NOMO-1 treated with dmso at 0.1 percent for 144 hours (cell line): ENCODE results near the gene PPA1.
"Not testable (repeated sequence)": the region's sequence is repeated elsewhere in the genome, so short reads cannot be mapped to it uniquely, and the experiment has no call there.

Experiments used
- DNase-seq: peaks from one replicate; lab custom pipeline; 2025; ENCODE audit not compliant: unreplicated experiment; lab: John Stamatoyannopoulos, UW

The PPA1 gene

GRCh38 chr10:70233109-70233938, at the start of gene PPA1:
Gene PPA1 (minus strand): TSS chr10:70233429. CDS start chr10:70233327, 102 bp downstream.
- DNase-seq, result peak; percentile 91

GRCh38 chr10:70281609-70282008, 48.4 kb upstream of the PPA1 start:
- no peak for DNase-seq

DNA sequence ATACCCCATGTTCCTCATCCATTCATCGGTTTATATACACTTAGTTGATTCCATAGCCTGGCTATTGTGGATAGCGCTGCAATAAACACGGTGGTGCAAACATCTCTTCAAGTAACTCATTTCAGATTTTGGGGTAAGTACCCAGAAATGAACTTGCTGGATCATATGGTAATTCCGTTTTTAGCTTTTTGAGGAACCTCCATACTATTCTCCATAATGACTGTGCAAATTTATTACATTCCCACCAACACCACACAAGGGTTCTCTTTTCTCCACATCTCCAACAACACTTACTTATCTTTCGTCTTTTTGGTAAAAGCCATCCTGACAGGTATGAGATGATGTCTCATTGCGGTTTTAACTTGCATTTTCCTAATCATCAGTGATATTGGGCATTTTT, 46.9 kb upstream of the PPA1 start:
- no peak for DNase-seq

DNA sequence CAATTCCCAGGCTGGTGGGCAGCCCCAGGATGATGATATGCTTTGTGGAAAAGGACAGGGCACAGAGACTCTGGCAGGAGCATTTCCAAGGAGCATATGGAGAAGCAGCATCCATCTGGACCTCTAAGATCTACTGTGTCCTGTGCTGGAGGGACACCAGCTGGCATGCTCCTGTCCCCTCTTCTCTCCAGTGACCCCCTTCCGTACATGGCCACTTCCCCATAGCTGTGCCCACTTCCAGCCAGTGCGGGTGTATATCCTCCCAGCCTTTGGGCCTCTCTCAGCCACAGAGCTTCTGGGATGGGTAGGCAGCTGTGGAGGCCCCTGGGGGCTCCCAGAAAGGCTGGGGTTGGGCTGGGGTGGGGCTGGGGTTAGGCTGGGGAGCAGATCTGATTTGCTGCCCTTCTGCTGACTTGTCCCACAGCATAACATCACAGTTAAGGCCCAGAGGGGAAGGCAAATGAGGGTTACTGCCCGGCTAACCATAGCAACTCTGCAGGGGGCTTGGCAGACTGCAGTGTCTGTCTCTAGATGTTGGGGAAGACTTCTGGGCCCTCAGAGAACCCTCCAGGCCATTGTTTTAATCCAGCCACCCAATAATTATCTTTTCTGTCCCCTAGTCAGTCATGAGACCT, 44.3 kb upstream of the PPA1 start:
- DNase-seq, result no peak

- no peak for DNase-seq
These were observed 41.4 kb upstream of the PPA1 start for GRCh38 chr10:70274643-70275042.

DNA sequence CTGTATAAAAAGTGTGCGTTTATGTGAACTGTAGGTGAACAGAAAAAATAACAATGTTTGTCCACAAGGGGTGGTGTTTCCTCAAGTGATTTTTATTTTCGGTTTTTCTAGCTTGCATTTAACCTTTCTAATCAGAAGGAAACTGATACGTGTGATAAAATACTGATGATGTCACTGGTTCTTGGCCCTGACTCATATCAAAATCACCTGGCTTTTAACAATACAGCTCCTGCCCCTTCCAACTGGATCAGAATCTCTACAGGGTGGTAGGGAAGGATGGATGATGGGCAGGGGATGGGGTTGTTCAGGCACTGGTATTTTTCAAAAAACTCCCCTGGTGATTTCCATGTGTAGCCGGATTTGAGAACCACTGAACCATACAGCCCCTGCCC, 39.7 kb upstream of the PPA1 start:
- no peak for DNase-seq

- DNase-seq, result no peak
These were observed 39.0 kb upstream of the PPA1 start for GRCh38 chr10:70271996-70272924.

DNA sequence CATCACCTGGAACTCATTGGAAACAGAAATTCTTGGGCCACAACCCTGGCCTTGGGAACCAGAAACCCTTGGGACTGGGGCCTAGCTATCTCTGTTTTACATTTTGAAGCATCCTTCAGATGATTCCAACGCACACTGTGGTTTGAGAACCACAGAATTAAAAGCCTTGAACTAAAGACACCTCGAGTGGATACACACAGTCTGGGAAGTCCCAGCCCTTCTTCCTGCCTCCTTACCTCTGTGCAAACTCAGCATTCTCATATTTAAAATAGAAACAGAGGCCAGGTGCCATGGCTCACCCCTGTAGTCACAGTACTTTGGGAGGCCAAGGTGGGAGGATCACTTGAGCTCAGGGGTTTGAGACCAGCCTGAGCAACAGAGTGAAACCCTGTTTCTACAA, 37.7 kb upstream of the PPA1 start:
- no peak for DNase-seq

- no peak for DNase-seq
These were observed 36.5 kb upstream of the PPA1 start for GRCh38 chr10:70269741-70270140.

DNA sequence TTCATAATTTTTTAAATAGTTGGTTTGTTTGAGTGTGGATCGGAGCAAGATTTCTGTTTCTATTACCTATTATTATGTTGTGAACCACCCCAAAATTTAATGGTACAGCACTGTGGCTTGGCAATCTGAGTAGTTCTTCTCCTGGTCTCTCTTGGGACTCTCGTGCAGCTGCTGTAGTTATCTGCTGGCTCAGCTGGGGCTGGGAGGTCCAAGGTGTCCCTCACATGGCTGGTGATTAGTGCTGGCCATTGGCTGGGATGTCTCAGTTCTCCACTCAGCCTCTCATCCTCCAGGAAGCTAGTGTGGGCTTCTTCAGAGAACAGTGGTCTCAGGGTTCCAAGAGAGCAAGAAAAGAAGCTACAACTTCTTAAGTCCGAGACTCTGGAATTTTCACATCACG, 35.1 kb upstream of the PPA1 start:
- DNase-seq, result no peak

DNA sequence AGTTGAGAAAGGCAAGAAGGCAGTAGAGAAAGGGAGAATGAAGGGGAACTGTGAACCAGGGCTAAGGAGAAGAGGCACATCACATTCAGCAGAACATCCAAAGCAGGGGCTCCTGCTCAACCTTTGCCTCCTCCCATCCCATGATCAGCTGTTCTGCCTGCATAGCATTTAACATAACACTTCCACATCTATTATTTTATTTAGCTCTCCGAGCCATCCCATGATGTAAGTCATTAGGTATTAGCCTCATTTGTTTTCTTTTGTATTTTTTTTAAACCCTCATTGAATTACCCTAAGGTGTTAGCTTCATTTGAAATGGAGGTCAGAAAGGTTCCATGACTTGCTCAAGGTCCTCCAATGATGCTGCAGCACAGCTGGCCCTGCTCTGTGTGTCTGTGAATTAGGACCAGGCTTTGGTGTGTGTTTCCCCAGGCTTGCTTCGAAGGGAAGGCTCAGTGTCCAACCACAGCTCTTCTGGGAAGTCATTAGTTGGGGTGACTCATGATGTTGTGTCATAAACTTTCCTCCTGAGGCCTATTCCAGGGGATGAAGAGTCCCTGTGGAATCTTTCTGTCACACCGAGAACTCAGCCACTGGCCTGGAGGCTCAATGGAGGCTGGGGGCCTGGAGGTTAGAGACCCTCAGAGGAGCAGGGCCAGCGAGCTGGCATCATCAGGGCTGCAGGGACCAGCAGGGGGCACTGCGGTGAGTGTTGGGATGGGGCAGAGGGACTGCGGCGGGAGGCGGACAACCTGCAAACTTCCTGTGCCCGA, 34.1 kb upstream of the PPA1 start:
- peak; percentile 18 for DNase-seq

GRCh38 chr10:70266701-70267100, 33.5 kb upstream of the PPA1 start:
- DNase-seq, result no peak

DNA sequence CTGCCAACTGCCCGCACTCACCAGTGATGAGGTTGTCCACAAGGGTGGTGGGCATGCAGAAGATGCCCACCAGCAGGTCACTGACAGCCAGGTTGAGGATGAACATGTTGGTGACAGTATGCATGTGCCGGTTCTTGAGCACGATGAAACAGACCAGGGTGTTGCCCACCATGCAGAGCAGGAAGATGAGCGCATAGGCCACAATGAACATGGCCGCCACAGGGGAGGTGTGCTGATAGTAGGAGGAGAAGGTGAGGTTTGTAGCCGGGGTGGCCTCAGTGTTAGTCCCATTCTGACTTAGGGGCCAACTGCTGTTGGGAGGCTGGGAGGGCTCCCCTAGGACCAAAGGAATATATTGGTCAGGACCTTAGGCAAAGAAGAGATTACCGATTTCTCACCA, 32.8 kb upstream of the PPA1 start:
- no peak for DNase-seq

DNA sequence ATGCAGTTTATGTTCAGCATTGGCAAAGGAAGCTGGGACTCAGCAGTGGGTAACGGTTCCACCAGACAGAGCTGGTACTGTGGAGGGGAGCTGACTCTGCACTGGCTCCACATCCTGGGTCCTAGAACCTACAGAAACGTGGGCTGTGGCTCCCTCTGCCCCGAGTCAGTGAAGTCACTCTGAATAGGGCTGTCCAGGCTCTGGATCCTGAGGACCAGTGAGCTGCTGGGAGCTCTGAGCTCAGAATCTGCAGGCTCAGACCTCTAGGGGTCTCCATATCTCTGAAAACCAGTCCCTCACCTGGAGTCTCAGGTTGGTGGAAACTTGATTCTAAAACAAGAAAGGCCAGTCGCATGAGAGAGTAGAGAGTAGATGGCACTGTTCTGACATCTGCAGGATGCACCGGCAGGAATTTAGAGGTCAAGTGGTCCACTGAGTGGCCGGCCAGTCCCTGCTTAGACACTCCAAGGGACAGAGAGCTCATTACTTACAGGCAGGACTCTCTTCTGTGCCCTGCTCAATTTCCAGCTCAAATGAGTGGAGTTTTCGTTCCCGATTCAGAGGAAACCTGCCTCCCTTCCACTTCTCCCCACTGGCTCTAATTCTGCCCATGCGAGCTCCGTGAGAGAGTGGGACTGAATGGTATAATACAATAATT, 31.9 kb upstream of the PPA1 start:
- DNase-seq, result no peak

- DNase-seq, result no peak
These were observed 27.5 kb upstream of the PPA1 start for GRCh38 chr10:70260734-70261133.

DNA sequence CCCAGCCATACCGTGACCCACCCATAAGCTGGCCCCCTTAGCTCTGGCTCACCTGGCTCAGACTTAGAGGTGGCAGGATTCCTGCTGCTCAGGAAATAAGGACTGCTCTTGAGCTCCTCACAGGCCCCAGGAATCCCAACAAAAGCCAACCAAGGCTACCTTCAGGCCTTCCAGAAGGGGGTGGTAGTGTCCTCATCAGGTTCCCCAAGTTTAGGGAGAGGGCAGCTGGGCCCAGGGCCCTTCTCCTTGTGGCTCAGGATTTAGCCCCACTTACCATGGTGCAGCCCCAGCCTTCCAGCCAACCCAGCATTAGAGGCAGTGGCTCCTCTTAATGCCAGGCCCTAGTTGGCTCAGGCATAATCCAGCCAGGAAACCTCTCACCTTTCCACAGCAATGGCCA, 27.0 kb upstream of the PPA1 start:
- no peak for DNase-seq

- no peak for DNase-seq
These were observed 25.0 kb upstream of the PPA1 start for GRCh38 chr10:70258216-70258615.

GRCh38 chr10:70257816-70258215, 24.6 kb upstream of the PPA1 start:
- DNase-seq, result not testable (repeated sequence)

DNA sequence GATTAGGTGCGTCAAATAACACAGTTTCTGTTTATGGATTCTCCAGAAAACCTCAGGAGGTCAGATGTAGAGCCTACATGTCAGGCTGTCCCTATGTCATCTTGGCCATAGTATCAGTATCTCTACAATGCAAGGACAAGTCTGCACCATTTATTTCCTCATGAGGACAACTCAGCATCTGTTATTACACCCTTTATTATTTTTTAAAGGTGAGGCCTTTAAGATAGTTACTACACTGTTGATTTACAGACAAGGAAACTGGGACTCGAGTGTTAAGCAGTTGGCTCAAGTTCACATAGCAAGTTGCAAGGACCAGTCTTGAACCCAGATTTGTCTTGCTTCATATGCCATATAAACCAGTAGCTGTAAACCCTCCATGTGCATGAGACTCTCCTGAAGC, 23.2 kb upstream of the PPA1 start:
- DNase-seq, result no peak
